B cell (primary cell): ENCODE data around the gene MVK. TPM values are rescaled to one million over a fixed set of nuclear protein-coding genes. Genes with fewer than 3 reads are reported as not detected.

Experiments used
- ATAC-seq: fragments of 200-7000 bp; cut with Tn5 transposase; one replicate; pipeline ENCODE4 v1.10.0; 2021; ENCODE audit warnings: low read depth, mild to moderate bottlenecking, moderate number of reproducible peaks, moderate library complexity
- CTCF ChIA-PET: fragments of 350-600 bp; sonication (Branson Sonifier 250); formaldehyde crosslinking; loops from one replicate; lab custom pipeline; 2021; ENCODE audit warnings: antibody characterized with exemption, inconsistent platforms; lab: Charles Lee
- POLR2A ChIA-PET: fragments of 350-600 bp; sonication (Branson Sonifier 250); formaldehyde crosslinking; loops from one replicate; lab custom pipeline; 2021; ENCODE audit warnings: antibody characterized with exemption; lab: Charles Lee
- DNase-seq: peaks from one replicate; pipeline ENCODE4 v3.0.0; 2013
- H2AFZ ChIP-seq: 2 replicates; pipeline ENCODE4 v1.6.1; 2012; ENCODE audit warnings: mild to moderate bottlenecking, low read depth, low read length; ENCODE audit not compliant: insufficient read depth, poor library complexity, severe bottlenecking
- H3K27ac ChIP-seq, 2 donors: 1 replicate in 1 of 2; 2 replicates in 1 of 2; pipeline ENCODE4 v1.5.1; 2012 to 2013; ENCODE audit warnings: low read length in 2 of 2, mild to moderate bottlenecking in 2 of 2, moderate library complexity in 1 of 2
- H3K27me3 ChIP-seq, 4 experiments: fragments of 200-600 bp in 1 of 4; sonication (generic) in 1 of 4; replicated peaks in 1 of 4; 1 replicate in 2 of 4; 2 replicates in 2 of 4; pipeline versions ENCODE4 v1.6.1 to v1.7.0; 2013 to 2016; ENCODE audit warnings: low read length in 3 of 4, mild to moderate bottlenecking in 2 of 4, mixed read lengths in 1 of 4, moderate library complexity in 1 of 4; ENCODE audit not compliant: insufficient read depth in 4 of 4, control insufficient read depth in 3 of 4; ENCODE audit errors: control extremely low read depth in 1 of 4
- H3K36me3 ChIP-seq, 2 experiments: replicated peaks in 1 of 2; 1 replicate in 1 of 2; 2 replicates in 1 of 2; pipeline versions ENCODE4 v1.6.1 to v1.7.1; 2013; ENCODE audit warnings: low read length in 1 of 2; ENCODE audit not compliant: insufficient read depth in 2 of 2, control insufficient read depth in 1 of 2; ENCODE audit errors: control extremely low read depth in 1 of 2, extremely low read depth in 1 of 2
- H3K4me1 ChIP-seq, 2 donors: fragments of 200-600 bp in 1 of 2; sonication (generic) in 1 of 2; 1 replicate in 1 of 2; 2 replicates in 1 of 2; pipeline versions ENCODE4 v1.5.1 to v1.6.1; 2013 to 2017; ENCODE audit warnings: low read length in 2 of 2; ENCODE audit not compliant: control insufficient read depth in 2 of 2, insufficient read depth in 2 of 2
- H3K4me2 ChIP-seq: replicated peaks from 2 replicates; pipeline ENCODE3; 2012; ENCODE audit warnings: mild to moderate bottlenecking, low read depth, low read length; ENCODE audit not compliant: poor library complexity, severe bottlenecking
- H3K4me3 ChIP-seq, 5 experiments: fragments of 200-600 bp in 1 of 5; sonication (generic) in 1 of 5; 1 replicate in 3 of 5; 2 replicates in 2 of 5; pipeline versions ENCODE4 v1.5.1 to v1.7.0; 2011 to 2016; ENCODE audit warnings: low read length in 4 of 5, mild to moderate bottlenecking in 4 of 5, low read depth in 2 of 5, control low read depth in 1 of 5, moderate library complexity in 1 of 5; ENCODE audit not compliant: insufficient read depth in 1 of 5; ENCODE audit errors: control extremely low read depth in 1 of 5, extremely low read depth in 1 of 5
- H3K79me2 ChIP-seq: fragments of 200-600 bp; sonication (generic); one replicate; pipeline ENCODE4 v1.6.0; 2016; ENCODE audit warnings: low read length; ENCODE audit not compliant: control insufficient read depth, insufficient read depth
- H3K9ac ChIP-seq: fragments of 200-600 bp; sonication (generic); 2 replicates; pipeline ENCODE4 v1.6.1; 2017; ENCODE audit warnings: mild to moderate bottlenecking, low read length, moderate library complexity
- H3K9me3 ChIP-seq, 3 donors: one replicate each; pipeline versions ENCODE4 v1.6.1 to v1.7.1; 2013; ENCODE audit warnings: low read length in 2 of 3; ENCODE audit not compliant: control insufficient read depth in 2 of 3, insufficient read depth in 1 of 3; ENCODE audit errors: control extremely low read depth in 1 of 3
- H4K20me1 ChIP-seq: 2 replicates; pipeline ENCODE4 v1.6.0; 2012; ENCODE audit warnings: mild to moderate bottlenecking, low read length; ENCODE audit not compliant: insufficient read depth, control insufficient read depth, poor library complexity, severe bottlenecking
- H3K27ac Mint-ChIP-seq: one replicate; pipeline ENCODE4 v1.8.0; 2021; ENCODE audit warnings: mixed read lengths
- H3K27me3 Mint-ChIP-seq: one replicate; pipeline ENCODE4 v1.8.0; 2021; ENCODE audit warnings: mixed read lengths
- H3K4me1 Mint-ChIP-seq: one replicate; pipeline ENCODE4 v1.8.0; 2021; ENCODE audit warnings: mixed read lengths
- H3K4me3 Mint-ChIP-seq: one replicate; pipeline ENCODE4 v1.8.0; 2021; ENCODE audit warnings: mixed read lengths
- H3K9me3 Mint-ChIP-seq: one replicate; pipeline ENCODE4 v1.8.0; 2022; ENCODE audit warnings: mixed read lengths; ENCODE audit not compliant: insufficient read depth
- EZH2 ChIP-seq: IDR thresholded peaks from 2 replicates; pipeline ENCODE4 v1.6.1; 2012; ENCODE audit warnings: borderline replicate concordance, low read depth, mild to moderate bottlenecking, moderate library complexity, low read length; ENCODE audit not compliant: insufficient read depth, poor library complexity, severe bottlenecking
- WGBS: methylation state at CpG from one replicate; pipeline ENCODE4 v1.1.5; 2013; ENCODE audit warnings: missing lambda C conversion rate; ENCODE audit not compliant: insufficient coverage; 5-methylcytosine and 5-hydroxymethylcytosine counted together
- intact Hi-C: fragments of 100-400 bp; cut with micrococcal nuclease; formaldehyde crosslinking; loops from one replicate; pipeline ENCODE4 v1.10.0; 2022
- polyA plus RNA-seq: library from polyadenylated mRNA; depleted of rRNA; stranded (reverse); fragments of >200 nt; gene quantifications from 2 replicates; pipeline ENCODE4 v1.2.3, GENCODE V29; 2012
- total RNA-seq, 2 donors: library from RNA; stranded (reverse); fragments of 120-200 nt in 1 of 2; gene quantifications; 1 replicate in 1 of 2; 2 replicates in 1 of 2; pipeline versions ENCODE4 v1.2.3 to v1.2.4, GENCODE V29; 2013 to 2022
- TF ChIP-seq, protein P1 (sequence below): fragments of 200-600 bp; IDR thresholded peaks from one replicate; pipeline ENCODE4 v1.8.0; 2022; ENCODE audit warnings: antibody characterized with exemption, mild to moderate bottlenecking

Gene MVK
- total and polyA plus RNA-seq, 2 donors (not counting 1 experiment from before 2014, with no cell fraction given) = 12.1 to 12.5 TPM

DNA sequence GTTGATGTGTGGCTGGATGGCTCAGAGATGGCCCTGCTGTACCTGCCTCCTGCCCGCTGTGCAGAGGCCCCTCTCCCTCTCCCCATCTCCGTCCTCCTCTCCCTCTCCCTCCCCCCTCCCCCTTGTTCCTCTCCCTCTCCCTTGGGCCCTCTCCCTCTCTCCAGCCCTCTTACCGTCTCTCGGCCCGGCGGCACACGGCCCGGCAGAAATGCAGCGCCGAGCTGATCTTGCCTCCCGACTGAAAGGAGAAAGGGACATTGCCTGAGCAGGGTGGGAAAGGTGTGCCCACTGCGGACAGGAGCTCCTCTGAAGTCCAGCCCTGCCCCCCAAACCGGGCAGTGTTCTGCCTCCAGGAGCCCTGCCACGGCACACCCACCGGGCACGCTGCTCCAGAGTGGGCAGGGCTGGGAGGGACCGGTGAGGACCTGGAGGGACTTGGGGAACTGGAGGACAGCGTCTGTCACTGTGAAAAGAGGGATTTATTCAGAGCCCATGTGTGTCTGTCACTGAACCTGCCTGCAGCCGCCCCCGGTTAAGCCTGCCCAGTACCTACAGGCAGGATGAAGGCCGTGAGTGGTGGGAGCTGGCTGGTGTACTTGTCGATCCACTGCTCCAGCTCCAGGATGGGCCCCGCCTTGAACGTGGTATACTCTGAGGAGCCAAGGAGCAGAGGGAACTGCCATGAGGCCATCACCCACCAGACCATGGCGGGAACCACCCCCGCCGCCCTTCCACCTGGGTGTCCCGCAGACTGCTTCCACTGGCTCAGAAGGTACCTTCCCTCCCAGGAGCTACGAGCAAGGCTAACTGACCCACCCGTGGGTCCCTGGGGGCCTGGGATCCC lies 12.5 kb upstream of the MVK start:
- WGBS = 94% methylated on average over 25 of the region's 30 CpGs
- Histone ChIP-seq H3K4me3 (no peak overlapping the region), H3K4me2 (no peak overlapping the region), H3K9me3 (peaks cover 0 to 22% (median 0%) of the 10 kb centered on the region in 3 donors), H3K9ac (no peak overlapping the region), H3K27ac (no peak overlapping the region), H3K79me2 (no peaks in the 10 kb centered on the region), H2AFZ (no peak overlapping the region), H3K27me3 (no peaks in the 10 kb centered on the region), H4K20me1 (no peaks in the 10 kb centered on the region), H3K36me3 (peaks cover 0 to 19% of the 10 kb centered on the region in 2 experiments), H3K4me1 (no peaks in the 10 kb centered on the region)
- intact Hi-C loops = no loop called here
- DNase-seq (no peak), ATAC-seq (no peak)
- no peak overlapping the region for H3K27ac Mint-ChIP-seq
- H3K9me3 Mint-ChIP-seq = peaks cover 2% of the 10 kb centered on the region
- H3K4me3 Mint-ChIP-seq = no peak overlapping the region
- H3K27me3 Mint-ChIP-seq = no peaks in the 10 kb centered on the region
- CTCF ChIA-PET = no interaction called here
- no peak for TF ChIP-seq EZH2
- TF ChIP-seq, protein P1, sequence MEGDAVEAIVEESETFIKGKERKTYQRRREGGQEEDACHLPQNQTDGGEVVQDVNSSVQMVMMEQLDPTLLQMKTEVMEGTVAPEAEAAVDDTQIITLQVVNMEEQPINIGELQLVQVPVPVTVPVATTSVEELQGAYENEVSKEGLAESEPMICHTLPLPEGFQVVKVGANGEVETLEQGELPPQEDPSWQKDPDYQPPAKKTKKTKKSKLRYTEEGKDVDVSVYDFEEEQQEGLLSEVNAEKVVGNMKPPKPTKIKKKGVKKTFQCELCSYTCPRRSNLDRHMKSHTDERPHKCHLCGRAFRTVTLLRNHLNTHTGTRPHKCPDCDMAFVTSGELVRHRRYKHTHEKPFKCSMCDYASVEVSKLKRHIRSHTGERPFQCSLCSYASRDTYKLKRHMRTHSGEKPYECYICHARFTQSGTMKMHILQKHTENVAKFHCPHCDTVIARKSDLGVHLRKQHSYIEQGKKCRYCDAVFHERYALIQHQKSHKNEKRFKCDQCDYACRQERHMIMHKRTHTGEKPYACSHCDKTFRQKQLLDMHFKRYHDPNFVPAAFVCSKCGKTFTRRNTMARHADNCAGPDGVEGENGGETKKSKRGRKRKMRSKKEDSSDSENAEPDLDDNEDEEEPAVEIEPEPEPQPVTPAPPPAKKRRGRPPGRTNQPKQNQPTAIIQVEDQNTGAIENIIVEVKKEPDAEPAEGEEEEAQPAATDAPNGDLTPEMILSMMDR = no peak
- H3K4me1 Mint-ChIP-seq = no peaks in the 10 kb centered on the region
- POLR2A ChIA-PET = no interaction called here

DNA sequence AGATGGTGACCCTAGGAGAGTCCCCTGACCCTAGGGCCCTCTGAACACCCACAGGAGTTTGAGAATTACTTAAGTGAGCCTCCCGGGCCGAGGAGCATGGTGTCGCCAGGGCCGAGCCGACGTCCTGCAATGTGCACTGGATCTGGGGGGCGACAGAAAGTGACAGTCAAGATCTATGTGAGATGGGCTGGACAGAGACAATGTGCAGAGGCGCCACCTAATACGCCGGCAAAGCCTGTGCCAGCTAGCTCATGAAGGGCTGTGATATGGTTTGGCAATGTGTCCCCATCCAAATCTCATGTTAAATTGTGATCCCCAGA lies 11.9 kb upstream of the MVK start:
- H3K27ac ChIP-seq = no peak overlapping the region
- no peak overlapping the region for H3K4me2 ChIP-seq
- DNase-seq (no peak), ATAC-seq (no peak)
- ChIA-PET CTCF (no interaction called here), POLR2A (no interaction called here)
- H3K4me1 ChIP-seq = no peaks in the 10 kb centered on the region
- H4K20me1 ChIP-seq = no peaks in the 10 kb centered on the region
- H3K36me3 ChIP-seq = peaks cover 0 to 19% of the 10 kb centered on the region in 2 experiments
- Mint-ChIP-seq H3K4me1 (no peaks in the 10 kb centered on the region), H3K27ac (no peak overlapping the region), H3K9me3 (peaks cover 2% of the 10 kb centered on the region), H3K4me3 (no peak overlapping the region), H3K27me3 (no peaks in the 10 kb centered on the region)
- intact Hi-C loops = no loop called here
- WGBS = 97% methylated on average over 9 of the region's 10 CpGs
- no peaks in the 10 kb centered on the region for H3K79me2 ChIP-seq
- H2AFZ ChIP-seq = no peak overlapping the region
- no peak for TF ChIP-seq EZH2
- TF ChIP-seq, protein P1 = no peak
- H3K4me3 ChIP-seq = no peak overlapping the region
- no peaks in the 10 kb centered on the region for H3K27me3 ChIP-seq
- H3K9ac ChIP-seq = no peak overlapping the region
- peaks cover 0 to 22% (median 0%) of the 10 kb centered on the region in 3 donors for H3K9me3 ChIP-seq
